ENCODE results near the gene PAH. TPM values are rescaled to one million over a fixed set of nuclear protein-coding genes. Genes with fewer than 3 reads are reported as not detected.

Gene PAH
- total and polyA plus RNA-seq, 4 donors: not detected

DNA sequence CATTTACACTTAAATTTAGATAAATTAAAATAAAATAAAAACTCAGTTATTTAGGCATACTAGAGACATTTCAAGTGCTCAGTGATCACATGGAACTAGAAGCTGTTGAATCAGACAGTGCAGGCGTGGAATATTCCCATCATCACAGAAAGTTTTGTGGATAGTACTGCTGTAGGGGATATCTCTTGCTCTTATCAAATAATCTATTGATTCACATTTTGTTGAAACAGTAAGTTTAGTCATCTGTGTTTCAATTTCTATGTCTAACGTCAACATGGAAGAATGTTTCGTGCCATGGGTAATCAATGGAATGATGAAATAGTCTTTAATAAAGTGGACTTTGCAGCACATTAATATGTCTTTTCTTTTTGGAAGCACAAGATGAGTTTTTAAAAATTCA is 108.6 kb downstream of the PAH start:
- Histone ChIP-seq H3K27me3 (ENCODE audit: control insufficient read depth in 1 of 2, insufficient read depth in 2 of 2, low read length in 1 of 2) (no peaks in the 10 kb centered on the region), H3K36me3 (ENCODE audit: control insufficient read depth in 1 of 2, insufficient read depth in 2 of 2, low read length in 1 of 2) (no peaks in the 10 kb centered on the region), H3K27ac (ENCODE audit: low read depth in 1 of 2, low read length in 2 of 2) (no peak overlapping the region), H3K9me3 (ENCODE audit: control insufficient read depth, low read length) (no peaks in the 10 kb centered on the region), H3K4me1 (ENCODE audit: control insufficient read depth in 1 of 2, insufficient read depth in 2 of 2, low read length in 2 of 2) (no peaks in the 10 kb centered on the region), H3K4me3 (ENCODE audit: low read length in 2 of 2) (no peak overlapping the region)
- WGBS, 2 donors: 88 to 89% methylated on average over 3 of the region's 3 CpGs
- ATAC-seq (ENCODE audit: low FRiP score) (no peak), DNase-seq (no peak)
- intact Hi-C loops (cut with DNase I): no loop called here

DNA sequence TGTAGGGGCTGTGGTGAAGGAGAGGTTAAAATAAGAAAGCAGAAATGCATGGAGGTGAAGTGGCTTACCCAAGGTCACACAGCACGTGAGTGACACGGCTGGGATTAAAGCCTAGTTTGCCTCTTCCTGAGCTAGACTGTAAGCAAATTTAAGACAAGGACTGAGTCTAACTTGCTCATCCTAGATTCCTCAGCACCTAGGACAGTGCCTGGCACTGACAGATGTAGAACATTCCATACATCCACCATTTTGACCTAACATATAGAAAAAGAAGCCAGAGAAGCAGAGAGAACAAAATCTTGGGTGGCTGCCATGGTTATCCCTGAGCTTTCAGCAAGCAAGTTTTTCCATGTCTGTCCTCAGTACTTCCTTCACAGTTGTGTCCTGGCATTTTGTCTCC is 110.5 kb downstream of the PAH start:
- DNase-seq: no peak
- no peaks in the 10 kb centered on the region for H3K36me3 ChIP-seq (ENCODE audit: control insufficient read depth in 1 of 2, insufficient read depth in 2 of 2, low read length in 1 of 2)
- no peak for ATAC-seq (ENCODE audit: low FRiP score)
- 73 to 83% methylated on average over 2 of the region's 2 CpGs for WGBS, 2 donors
- no peak overlapping the region for H3K27ac ChIP-seq (ENCODE audit: low read depth in 1 of 2, low read length in 2 of 2)
- H3K4me1 ChIP-seq (ENCODE audit: control insufficient read depth in 1 of 2, insufficient read depth in 2 of 2, low read length in 2 of 2): no peaks in the 10 kb centered on the region
- H3K9me3 ChIP-seq (ENCODE audit: control insufficient read depth, low read length): no peaks in the 10 kb centered on the region
- intact Hi-C loops (cut with DNase I): no loop called here
- H3K27me3 ChIP-seq (ENCODE audit: control insufficient read depth in 1 of 2, insufficient read depth in 2 of 2, low read length in 1 of 2): no peaks in the 10 kb centered on the region
- H3K4me3 ChIP-seq (ENCODE audit: low read length in 2 of 2): no peak overlapping the region

DNA sequence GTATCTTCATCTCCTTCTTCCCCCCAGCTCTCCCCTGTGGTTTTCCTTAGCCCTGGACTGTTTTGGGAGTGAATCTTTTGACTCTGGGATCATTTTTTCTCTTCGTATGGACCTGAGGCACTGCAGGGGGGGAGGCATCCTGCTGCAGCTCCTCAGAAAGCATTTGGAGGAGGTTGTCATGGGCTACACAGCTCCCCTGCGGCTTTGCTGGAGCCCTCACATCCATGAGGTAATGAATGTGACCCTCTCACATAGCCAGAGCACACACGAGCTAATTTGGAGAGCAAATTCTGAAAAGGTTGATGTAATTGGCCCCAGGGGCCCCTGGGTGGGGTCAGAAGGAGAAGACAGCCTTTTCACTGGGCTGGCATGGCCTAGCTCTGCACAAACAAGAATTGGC is 110.9 kb downstream of the PAH start:
- DNase-seq (no peak), ATAC-seq (ENCODE audit: low FRiP score) (no peak)
- H3K4me3 ChIP-seq (ENCODE audit: low read length in 2 of 2): no peak overlapping the region
- intact Hi-C loops (cut with DNase I): no loop called here
- no peaks in the 10 kb centered on the region for H3K36me3 ChIP-seq (ENCODE audit: control insufficient read depth in 1 of 2, insufficient read depth in 2 of 2, low read length in 1 of 2)
- H3K9me3 ChIP-seq (ENCODE audit: control insufficient read depth, low read length): no peaks in the 10 kb centered on the region
- H3K4me1 ChIP-seq (ENCODE audit: control insufficient read depth in 1 of 2, insufficient read depth in 2 of 2, low read length in 2 of 2): no peaks in the 10 kb centered on the region
- no peak overlapping the region for H3K27ac ChIP-seq (ENCODE audit: low read depth in 1 of 2, low read length in 2 of 2)
- WGBS, 2 donors: 23 to 27% methylated on average over 3 of the region's 3 CpGs
- H3K27me3 ChIP-seq (ENCODE audit: control insufficient read depth in 1 of 2, insufficient read depth in 2 of 2, low read length in 1 of 2): no peaks in the 10 kb centered on the region

DNA sequence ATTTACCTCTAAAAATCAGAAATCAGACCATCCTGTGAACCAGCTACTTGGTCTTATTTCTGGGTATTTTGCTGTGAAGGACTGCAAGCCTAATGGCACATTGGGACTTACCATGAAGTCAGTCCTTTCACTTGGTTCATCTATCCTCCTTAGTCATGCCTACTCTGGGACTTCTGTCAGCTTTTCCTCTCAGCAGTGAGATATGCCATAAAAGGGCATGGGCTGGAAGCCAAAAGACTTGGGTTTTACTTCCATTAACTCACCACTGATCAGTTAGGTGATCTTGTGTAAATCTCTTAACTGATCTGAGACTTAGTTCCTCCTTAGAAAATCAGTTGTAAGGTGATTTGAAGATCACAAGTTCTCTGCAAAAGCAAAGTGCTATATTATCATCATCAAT is 116.5 kb downstream of the PAH start:
- no peaks in the 10 kb centered on the region for H3K27me3 ChIP-seq (ENCODE audit: control insufficient read depth in 1 of 2, insufficient read depth in 2 of 2, low read length in 1 of 2)
- intact Hi-C loops (cut with DNase I): no loop called here
- no peak overlapping the region for H3K27ac ChIP-seq (ENCODE audit: low read depth in 1 of 2, low read length in 2 of 2)
- ATAC-seq (ENCODE audit: low FRiP score) (no peak), DNase-seq (no peak)
- H3K4me3 ChIP-seq (ENCODE audit: low read length in 2 of 2): no peak overlapping the region
- no peaks in the 10 kb centered on the region for H3K9me3 ChIP-seq (ENCODE audit: control insufficient read depth, low read length)
- no peaks in the 10 kb centered on the region for H3K4me1 ChIP-seq (ENCODE audit: control insufficient read depth in 1 of 2, insufficient read depth in 2 of 2, low read length in 2 of 2)
- H3K36me3 ChIP-seq (ENCODE audit: control insufficient read depth in 1 of 2, insufficient read depth in 2 of 2, low read length in 1 of 2): no peaks in the 10 kb centered on the region

DNA sequence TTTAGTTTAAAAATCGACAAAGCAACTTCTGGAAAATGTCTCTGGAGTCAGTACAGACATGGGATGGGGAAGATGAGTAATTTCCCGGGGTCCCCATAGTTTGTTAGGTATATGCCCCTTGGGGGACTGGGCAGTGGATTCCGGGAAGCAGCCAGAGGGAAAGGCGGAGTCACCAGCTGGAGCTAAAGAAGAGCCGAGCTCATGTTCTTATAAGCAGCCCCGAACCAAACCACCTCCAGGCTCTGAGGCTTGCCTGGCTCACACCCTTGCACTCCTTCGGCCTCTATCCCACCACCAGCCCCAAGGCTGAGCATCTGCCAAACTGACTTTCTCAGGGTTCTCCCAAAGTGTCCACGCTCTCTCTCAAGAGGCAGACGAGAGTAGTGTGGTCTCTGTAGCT is 117.8 kb downstream of the PAH start:
- Histone ChIP-seq H3K4me1 (ENCODE audit: control insufficient read depth in 1 of 2, insufficient read depth in 2 of 2, low read length in 2 of 2) (no peaks in the 10 kb centered on the region), H3K36me3 (ENCODE audit: control insufficient read depth in 1 of 2, insufficient read depth in 2 of 2, low read length in 1 of 2) (no peaks in the 10 kb centered on the region), H3K27me3 (ENCODE audit: control insufficient read depth in 1 of 2, insufficient read depth in 2 of 2, low read length in 1 of 2) (no peaks in the 10 kb centered on the region), H3K27ac (ENCODE audit: low read depth in 1 of 2, low read length in 2 of 2) (no peak overlapping the region), H3K4me3 (ENCODE audit: low read length in 2 of 2) (no peak overlapping the region), H3K9me3 (ENCODE audit: control insufficient read depth, low read length) (no peaks in the 10 kb centered on the region)
- intact Hi-C loops (cut with DNase I): no loop called here
- no peak for DNase-seq
- ATAC-seq (ENCODE audit: low FRiP score): no peak
- WGBS, 2 donors: 67 to 71% methylated on average over 9 of the region's 9 CpGs

DNA sequence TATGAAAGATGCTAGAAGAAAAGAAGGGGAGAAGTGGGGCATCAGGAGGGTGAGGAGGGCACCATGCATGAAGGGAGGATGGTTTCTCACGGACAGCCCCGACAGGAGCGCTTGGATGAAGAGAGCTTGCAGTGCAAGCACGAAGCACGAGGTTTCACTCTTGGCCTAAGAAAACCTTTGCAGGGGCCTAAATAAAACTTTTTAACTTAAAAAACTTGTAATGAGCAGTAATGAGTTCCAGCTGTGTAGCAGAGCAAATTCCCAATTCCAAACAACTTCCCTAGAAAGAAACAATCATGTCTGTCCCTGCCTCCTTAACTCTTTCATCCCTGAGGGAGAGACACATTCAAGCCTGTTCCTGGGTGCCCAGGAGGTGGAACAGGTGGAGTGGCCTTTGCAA is 119.5 kb downstream of the PAH start:
- no peaks in the 10 kb centered on the region for H3K27me3 ChIP-seq (ENCODE audit: control insufficient read depth in 1 of 2, insufficient read depth in 2 of 2, low read length in 1 of 2)
- ATAC-seq (ENCODE audit: low FRiP score) (no peak), DNase-seq (no peak)
- no peak overlapping the region for H3K27ac ChIP-seq (ENCODE audit: low read depth in 1 of 2, low read length in 2 of 2)
- intact Hi-C loops (cut with DNase I): no loop called here
- no peak overlapping the region for H3K4me3 ChIP-seq (ENCODE audit: low read length in 2 of 2)
- no peaks in the 10 kb centered on the region for H3K36me3 ChIP-seq (ENCODE audit: control insufficient read depth in 1 of 2, insufficient read depth in 2 of 2, low read length in 1 of 2)
- WGBS, 2 donors: 22 to 29% methylated on average over 5 of the region's 5 CpGs
- H3K9me3 ChIP-seq (ENCODE audit: control insufficient read depth, low read length): no peaks in the 10 kb centered on the region
- H3K4me1 ChIP-seq (ENCODE audit: control insufficient read depth in 1 of 2, insufficient read depth in 2 of 2, low read length in 2 of 2): no peaks in the 10 kb centered on the region

DNA sequence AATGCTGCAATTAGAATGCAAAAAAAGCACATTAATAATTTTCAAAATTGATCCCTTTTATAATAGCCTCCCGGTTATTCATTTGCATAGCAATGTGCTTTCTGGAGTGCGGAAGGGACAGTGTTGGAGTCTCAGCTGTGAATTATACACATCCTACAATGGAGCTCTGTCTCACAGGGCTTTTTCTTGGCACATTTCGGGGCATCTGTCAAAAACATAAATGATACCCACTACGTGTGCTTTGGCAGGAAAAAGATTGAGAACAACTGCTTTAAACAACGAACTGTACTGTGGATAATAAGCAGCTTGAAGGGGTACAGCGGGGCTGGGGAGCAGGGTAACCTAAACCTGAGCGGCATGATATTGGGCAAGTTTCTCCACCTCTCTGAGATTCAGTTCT is 123.1 kb downstream of the PAH start:
- no peak overlapping the region for H3K27ac ChIP-seq (ENCODE audit: low read depth in 1 of 2, low read length in 2 of 2)
- ATAC-seq (ENCODE audit: low FRiP score) (no peak), DNase-seq (no peak)
- no peaks in the 10 kb centered on the region for H3K36me3 ChIP-seq (ENCODE audit: control insufficient read depth in 1 of 2, insufficient read depth in 2 of 2, low read length in 1 of 2)
- 56 to 60% methylated on average over 7 of the region's 7 CpGs for WGBS, 2 donors
- H3K9me3 ChIP-seq (ENCODE audit: control insufficient read depth, low read length): no peaks in the 10 kb centered on the region
- H3K27me3 ChIP-seq (ENCODE audit: control insufficient read depth in 1 of 2, insufficient read depth in 2 of 2, low read length in 1 of 2): peaks cover 0 to 2% of the 10 kb centered on the region in 2 donors
- intact Hi-C loops (cut with DNase I): no loop called here
- H3K4me1 ChIP-seq (ENCODE audit: control insufficient read depth in 1 of 2, insufficient read depth in 2 of 2, low read length in 2 of 2): no peaks in the 10 kb centered on the region
- H3K4me3 ChIP-seq (ENCODE audit: low read length in 2 of 2): no peak overlapping the region

Other genes starting within 250 kb of the PAH start
- gene ASCL1, start 40.4 kb upstream of the PAH start, total RNA-seq: not detected
- not detected for gene ASCL1, start 40.4 kb upstream of the PAH start, polyA plus RNA-seq